Kidney (tissue), 14 donors: ENCODE results near the gene LOXL1. TPM values are rescaled to one million over a fixed set of nuclear protein-coding genes. Genes with fewer than 3 reads are reported as not detected.

Experiments used
- DNase-seq, 5 donors: peaks; one replicate each; pipeline ENCODE4 v3.0.0-alpha.2; 2013 to 2020
- FAIRE-seq: peaks from 2 replicates; lab custom pipeline; 2012; peaks lifted over from hg19 to GRCh38; lab: Jason Lieb, UNC
- H3K27ac ChIP-seq, 2 donors: one replicate each; pipeline ENCODE4 v1.7.0; 2013; ENCODE audit warnings: low read depth in 2 of 2, low read length in 2 of 2, inconsistent platforms in 1 of 2
- H3K27me3 ChIP-seq: one replicate; pipeline ENCODE4 v1.7.1; 2013; ENCODE audit warnings: low read length, inconsistent platforms; ENCODE audit not compliant: control insufficient read depth, insufficient read depth
- H3K36me3 ChIP-seq, 3 donors: one replicate each; pipeline versions ENCODE4 v1.7.0 to v1.7.1; 2013; ENCODE audit warnings: low read length in 3 of 3, control low read depth in 1 of 3, inconsistent platforms in 1 of 3; ENCODE audit not compliant: insufficient read depth in 3 of 3, control insufficient read depth in 2 of 3
- H3K4me1 ChIP-seq, 3 donors: one replicate each; pipeline versions ENCODE4 v1.7.0 to v1.7.1; 2013; ENCODE audit warnings: low read length in 3 of 3, inconsistent platforms in 1 of 3, low read depth in 1 of 3; ENCODE audit not compliant: control insufficient read depth in 2 of 3, insufficient read depth in 2 of 3
- H3K4me3 ChIP-seq, 3 donors: one replicate each; pipeline versions ENCODE4 v1.7.0 to v1.8.1; 2013; ENCODE audit warnings: low read length in 3 of 3, control low read depth in 1 of 3, inconsistent platforms in 1 of 3
- H3K9ac ChIP-seq, 3 donors: one replicate each; pipeline versions ENCODE4 v1.7.0 to v1.7.1; 2013; ENCODE audit warnings: low read length in 3 of 3, control low read depth in 1 of 3, inconsistent platforms in 1 of 3
- H3K9me3 ChIP-seq, 3 donors: one replicate each; pipeline versions ENCODE4 v1.7.0 to v1.7.1; 2013; ENCODE audit warnings: low read length in 3 of 3, control low read depth in 1 of 3, inconsistent platforms in 1 of 3; ENCODE audit not compliant: control insufficient read depth in 2 of 3, insufficient read depth in 1 of 3
- CTCF ChIP-seq: IDR thresholded peaks from 3 replicates; pipeline ENCODE4 v1.5.1; 2012; ENCODE audit warnings: mild to moderate bottlenecking, moderate library complexity, borderline replicate concordance; ENCODE audit not compliant: insufficient read depth; ENCODE audit errors: extremely low read depth
- intact Hi-C: fragments of 100-400 bp; cut with DNase I; formaldehyde crosslinking; loops from one replicate; pipeline ENCODE4 v1.11.1; 2022
- polyA plus RNA-seq: library from polyadenylated mRNA; stranded (reverse); fragments of 350-450 nt; fragmentation: Illumina TruSeq; extraction: RNeasy Lipid Tissue Mini Kit (QIAGEN cat#74804); gene quantifications from one replicate; pipeline ENCODE4 v1.2.3, GENCODE V29; 2014; ENCODE audit warnings: low read depth, low replicate concordance; ENCODE audit not compliant: insufficient read depth
- total RNA-seq: library from RNA; stranded (reverse); fragmentation: NEBNext Ultra II Directional; extraction: Animal tissue kit (Norgen Biotek cat#: 25700); gene quantifications from one replicate; pipeline ENCODE4 v1.2.1, GENCODE V29; 2021
- donor health status: control.
- donor health status: control.
- donor health status: control.
- donor health status: control.
- donor health status: control.
- donor health status: DM: yes; HTN: yes; CAD: no.
- donor health status: Normal renal cell carcinoma (clear cell type).

LOXL1 gene
- total and polyA plus RNA-seq, 2 donors from 2014 or later = 33.2 to 35.1 TPM

- intact Hi-C loops = no loop called here
- FAIRE-seq (no peak), DNase-seq (peak in 1 of 5 donors; percentile 71)
Measured at GRCh38 chr15:73897441-73898261, 28.6 kb upstream of the LOXL1 start.

DNA sequence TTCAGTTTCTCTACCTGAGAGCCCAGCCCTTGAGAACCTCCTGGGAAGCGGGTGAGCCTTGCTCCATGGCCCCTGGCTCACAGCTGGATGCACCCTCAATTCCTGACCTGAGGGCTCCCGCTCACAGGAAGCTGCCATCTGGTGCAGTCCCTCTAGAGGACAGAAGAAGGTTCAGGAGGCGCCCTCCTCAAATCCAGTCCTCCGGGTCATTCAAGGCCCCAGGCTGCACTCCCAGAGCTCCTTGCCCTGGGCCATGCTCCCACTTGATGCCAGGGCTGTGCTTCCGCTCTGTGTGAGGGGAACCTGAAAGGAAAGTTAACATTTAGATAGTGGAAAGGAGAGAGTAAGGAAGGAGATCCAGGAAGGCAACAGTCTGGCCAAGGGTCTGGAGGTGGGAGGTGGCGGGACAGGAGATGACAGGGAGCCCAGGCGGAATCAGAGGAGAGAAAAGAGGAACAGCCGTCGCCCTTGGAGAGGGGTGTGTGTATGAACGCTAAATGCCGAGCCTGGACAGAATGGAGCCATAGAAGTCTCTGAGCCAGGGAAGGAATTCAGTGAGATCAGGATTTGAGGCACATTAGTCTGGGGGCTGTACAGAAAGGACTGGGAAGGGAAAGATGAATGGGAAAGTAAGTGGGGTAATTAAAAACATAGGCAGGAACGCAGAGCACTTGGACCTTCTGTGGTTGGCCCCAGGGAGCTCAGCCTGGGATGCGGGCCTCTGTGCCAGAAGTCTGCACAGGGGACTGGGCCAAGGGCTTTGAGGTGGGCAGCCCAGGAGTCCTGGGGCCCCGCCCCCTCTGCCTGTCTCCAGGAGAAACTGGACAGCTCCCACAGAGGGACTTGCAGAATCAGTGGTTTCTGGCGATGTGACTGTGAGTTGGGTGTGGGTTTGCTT is 26.8 kb upstream of the LOXL1 start:
- DNase-seq = peak in 2 of 5 donors; percentile 12 to 50
- no peak overlapping the region for H3K27ac ChIP-seq
- H3K4me3 ChIP-seq = no peak overlapping the region
- intact Hi-C loops = no loop called here
- TF ChIP-seq CTCF = no peak
- H3K4me1 ChIP-seq = peaks cover 0 to 2% (median 0%) of the 10 kb centered on the region in 3 donors
- FAIRE-seq = no peak
- H3K9me3 ChIP-seq = no peaks in the 10 kb centered on the region
- H3K9ac ChIP-seq = no peak overlapping the region
- H3K27me3 ChIP-seq = no peaks in the 10 kb centered on the region
- no peaks in the 10 kb centered on the region for H3K36me3 ChIP-seq

More at GRCh38 chr15:73897441-73898261, 28.6 kb upstream of the LOXL1 start:
- Histone ChIP-seq H3K27ac (no peak overlapping the region), H3K4me3 (no peak overlapping the region), H3K27me3 (no peaks in the 10 kb centered on the region), H3K9ac (no peak overlapping the region), H3K36me3 (no peaks in the 10 kb centered on the region), H3K4me1 (peaks cover 0 to 2% (median 0%) of the 10 kb centered on the region in 3 donors), H3K9me3 (peaks cover 0 to 3% (median 0%) of the 10 kb centered on the region in 3 donors)
- peak; percentile 68 for TF ChIP-seq CTCF

DNA sequence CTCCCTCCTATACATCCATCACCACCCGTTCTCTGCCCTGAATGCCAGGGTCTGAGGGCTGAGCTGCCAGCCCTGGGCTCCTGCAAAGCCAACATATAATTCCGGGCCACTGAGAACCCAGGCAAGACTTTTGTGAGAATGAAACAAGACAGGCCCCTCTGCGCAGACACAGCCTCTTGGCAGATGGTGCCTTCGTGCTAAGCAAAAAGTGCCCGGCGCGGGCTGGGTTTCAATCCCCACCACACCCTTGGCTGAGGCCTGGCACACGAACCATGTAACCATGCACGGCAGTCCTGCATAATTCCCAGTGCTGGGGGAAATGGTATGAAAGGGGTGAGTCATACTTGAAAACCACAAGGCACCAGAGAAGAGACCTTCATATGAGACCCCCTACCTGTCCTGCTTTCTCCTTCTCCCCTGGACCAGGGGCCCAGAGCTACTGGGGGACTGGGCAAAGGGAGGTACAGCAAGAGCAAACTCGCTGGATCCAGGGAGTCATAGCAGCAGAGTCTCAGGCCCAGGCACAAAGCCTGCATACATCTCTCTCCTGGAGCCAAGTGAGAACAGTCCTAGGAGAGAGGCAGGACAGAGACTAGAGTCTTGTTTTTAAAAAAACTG is 26.1 kb upstream of the LOXL1 start:
- FAIRE-seq (no peak), DNase-seq (peak in 1 of 5 donors; percentile 38)
- TF ChIP-seq CTCF = no peak
- intact Hi-C loops = no loop called here
- H3K36me3 ChIP-seq = no peaks in the 10 kb centered on the region
- no peaks in the 10 kb centered on the region for H3K27me3 ChIP-seq
- H3K9ac ChIP-seq = no peak overlapping the region
- H3K4me1 ChIP-seq = peaks cover 0 to 7% (median 0%) of the 10 kb centered on the region in 3 donors
- no peak overlapping the region for H3K27ac ChIP-seq
- no peak overlapping the region for H3K4me3 ChIP-seq
- H3K9me3 ChIP-seq = no peaks in the 10 kb centered on the region
